Tibial nerve (tissue), 3 donors: ENCODE data around the gene RIPOR3.

Source experiments
- POLR2A ChIP-seq, 2 donors: fragments of 450-650 bp; IDR thresholded peaks; one replicate each; pipeline ENCODE4 v1.6.1; 2017; ENCODE audit warnings: antibody characterized with exemption in 2 of 2, mild to moderate bottlenecking in 2 of 2, moderate library complexity in 2 of 2
- TF ChIP-seq, protein P1 (sequence below), 5 experiments: fragments of 200-600 bp in 3 of 5; fragments of 450-650 bp in 2 of 5; sonication (generic) in 3 of 5; IDR thresholded peaks; one replicate each; pipeline ENCODE4 v1.5.1; 2016 to 2019; ENCODE audit warnings: antibody characterized with exemption in 5 of 5, mild to moderate bottlenecking in 3 of 5, moderate library complexity in 2 of 5

DNA sequence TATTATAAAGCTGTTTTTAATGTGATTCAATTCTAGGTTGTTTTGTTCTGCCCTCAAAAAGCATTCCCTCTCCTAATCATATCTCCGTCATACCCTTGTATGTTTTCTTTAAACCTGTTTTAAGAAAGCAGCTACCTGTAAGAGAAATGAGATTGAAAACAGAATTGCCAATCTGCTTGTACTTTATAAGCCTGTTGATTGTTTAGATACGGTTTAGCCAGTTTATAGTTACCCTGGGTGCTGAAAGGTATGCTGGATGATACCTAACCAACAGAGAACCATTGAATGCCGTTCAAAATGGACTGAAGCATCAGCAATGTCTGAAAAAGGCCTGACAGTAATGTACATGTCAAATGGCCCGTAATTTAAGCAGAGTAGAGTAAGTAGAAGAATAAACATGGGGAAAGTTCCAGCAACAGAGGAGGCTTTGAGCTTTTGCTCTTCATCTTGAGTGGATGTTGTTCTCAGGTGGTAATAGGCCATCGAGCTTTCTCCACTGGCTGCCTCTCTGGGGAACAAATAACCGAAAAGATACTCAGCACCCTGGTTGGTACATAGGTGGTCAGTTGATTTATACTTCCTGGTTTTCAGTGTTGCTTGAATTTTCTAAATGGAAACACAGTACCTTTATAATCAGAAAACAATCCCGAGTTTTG, 153.7 kb downstream of the RIPOR3 start:
- TF ChIP-seq, protein P1, sequence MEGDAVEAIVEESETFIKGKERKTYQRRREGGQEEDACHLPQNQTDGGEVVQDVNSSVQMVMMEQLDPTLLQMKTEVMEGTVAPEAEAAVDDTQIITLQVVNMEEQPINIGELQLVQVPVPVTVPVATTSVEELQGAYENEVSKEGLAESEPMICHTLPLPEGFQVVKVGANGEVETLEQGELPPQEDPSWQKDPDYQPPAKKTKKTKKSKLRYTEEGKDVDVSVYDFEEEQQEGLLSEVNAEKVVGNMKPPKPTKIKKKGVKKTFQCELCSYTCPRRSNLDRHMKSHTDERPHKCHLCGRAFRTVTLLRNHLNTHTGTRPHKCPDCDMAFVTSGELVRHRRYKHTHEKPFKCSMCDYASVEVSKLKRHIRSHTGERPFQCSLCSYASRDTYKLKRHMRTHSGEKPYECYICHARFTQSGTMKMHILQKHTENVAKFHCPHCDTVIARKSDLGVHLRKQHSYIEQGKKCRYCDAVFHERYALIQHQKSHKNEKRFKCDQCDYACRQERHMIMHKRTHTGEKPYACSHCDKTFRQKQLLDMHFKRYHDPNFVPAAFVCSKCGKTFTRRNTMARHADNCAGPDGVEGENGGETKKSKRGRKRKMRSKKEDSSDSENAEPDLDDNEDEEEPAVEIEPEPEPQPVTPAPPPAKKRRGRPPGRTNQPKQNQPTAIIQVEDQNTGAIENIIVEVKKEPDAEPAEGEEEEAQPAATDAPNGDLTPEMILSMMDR (IDR thresholded peaks at IDR 0.05): no peak
- TF ChIP-seq POLR2A (IDR thresholded peaks at IDR 0.05): no peak
